Activated B cell treated with CpG ODN at 0.5 μM for 24 hours (primary cell): ENCODE results near the gene ZSWIM5. TPM values are rescaled to one million over a fixed set of nuclear protein-coding genes. Genes with fewer than 3 reads are reported as not detected.

Experiments used
- ATAC-seq: fragments of 200-7000 bp; cut with Tn5 transposase; one replicate; pipeline ENCODE4 v1.10.0; 2021; ENCODE audit warnings: low read depth, mild to moderate bottlenecking, moderate library complexity
- CTCF ChIA-PET: fragments of 350-600 bp; sonication (Branson Sonifier 250); formaldehyde crosslinking; loops from one replicate; lab custom pipeline; 2021; ENCODE audit warnings: antibody characterized with exemption; lab: Charles Lee
- POLR2A ChIA-PET: fragments of 350-600 bp; sonication (Branson Sonifier 250); formaldehyde crosslinking; loops from one replicate; lab custom pipeline; 2021; ENCODE audit warnings: antibody characterized with exemption; lab: Charles Lee
- DNase-seq: peaks from one replicate; pipeline ENCODE4 v3.0.0; 2022
- H3K27ac Mint-ChIP-seq: one replicate; pipeline ENCODE4 v1.8.0; 2020; ENCODE audit warnings: mixed read lengths
- H3K27me3 Mint-ChIP-seq: one replicate; pipeline ENCODE4 v1.8.0; 2021; ENCODE audit warnings: mixed read lengths
- H3K36me3 Mint-ChIP-seq: one replicate; pipeline ENCODE4 v1.8.0; 2021; ENCODE audit warnings: low read depth, mixed read lengths
- H3K4me1 Mint-ChIP-seq: one replicate; pipeline ENCODE4 v1.8.0; 2021; ENCODE audit warnings: mixed read lengths
- H3K4me3 Mint-ChIP-seq: one replicate; pipeline ENCODE4 v1.8.0; 2020; ENCODE audit warnings: mild to moderate bottlenecking, mixed read lengths
- H3K9me3 Mint-ChIP-seq: one replicate; pipeline ENCODE4 v1.8.0; 2020; ENCODE audit warnings: mixed read lengths
- intact Hi-C: fragments of 100-400 bp; cut with micrococcal nuclease; formaldehyde crosslinking; loops from one replicate; pipeline ENCODE4 v1.15.1; 2024
- total RNA-seq: library from RNA; stranded (reverse); gene quantifications from 2 replicates; pipeline ENCODE4 v1.2.3, GENCODE V29; 2022
- TF ChIP-seq, protein P1 (sequence below): fragments of 200-600 bp; IDR thresholded peaks from one replicate; pipeline ENCODE4 v1.8.0; 2022; ENCODE audit warnings: antibody characterized with exemption, mild to moderate bottlenecking

The ZSWIM5 gene
- total RNA-seq, 1 donor from 2014 or later: 1.6 TPM

DNA sequence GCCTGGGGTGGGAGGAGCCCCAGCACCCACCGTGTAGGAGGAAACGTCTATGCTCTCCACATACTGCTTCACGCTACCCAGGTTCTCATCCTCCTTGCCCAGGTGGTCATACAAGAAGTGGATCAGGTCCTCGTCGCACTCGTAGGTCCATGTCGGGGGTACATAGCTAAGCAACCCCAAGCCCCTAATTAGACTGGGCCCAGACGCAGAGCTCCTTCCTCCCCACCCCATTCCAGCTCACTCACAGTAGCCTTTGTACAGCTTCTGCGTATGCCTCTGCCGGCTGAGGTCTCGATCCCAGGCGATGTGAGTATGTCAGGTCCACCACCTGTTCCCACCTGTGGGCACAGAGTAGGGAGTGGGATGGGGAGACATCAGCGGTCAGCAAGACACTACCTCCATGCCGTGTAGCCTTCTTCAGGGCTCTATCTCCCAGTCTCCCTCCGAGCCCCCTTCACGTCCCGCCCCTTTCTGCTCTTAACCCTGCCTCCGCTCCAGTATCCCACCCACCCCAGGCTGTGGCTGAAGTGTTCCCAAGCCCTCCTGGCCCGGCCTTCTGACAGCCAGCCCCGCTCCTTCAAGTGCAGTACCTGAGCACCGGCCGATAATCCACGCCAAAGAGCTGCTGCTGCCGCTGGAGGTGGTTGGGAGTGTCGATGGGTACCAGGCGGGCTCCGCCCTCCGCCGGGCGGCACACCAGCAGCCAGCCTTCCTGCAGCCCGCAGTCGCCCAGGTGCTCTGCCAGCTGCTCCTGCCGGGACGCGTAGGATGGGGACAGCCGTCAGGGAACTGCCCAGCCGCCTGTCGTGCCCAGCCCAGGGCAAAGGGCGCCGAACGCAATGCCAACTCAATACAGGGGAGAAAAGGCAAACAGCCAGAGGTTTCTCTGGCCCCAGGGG lies 196.2 kb downstream of the ZSWIM5 start:
- POLR2A ChIA-PET: interaction anchor here (0.6 to 7.9 kb wide), 27 partner anchors 21 to 676 kb away, joined by 3 to 156 read pairs (median 8); partner anchors contain the start of genes BTBD19, CCDC163, EIF2B3 and GPBP1L1
- no peak for ATAC-seq
- Mint-ChIP-seq H3K27me3 (no peaks in the 10 kb centered on the region), H3K4me3 (peak overlapping the region; percentile 84), H3K9me3 (no peaks in the 10 kb centered on the region), H3K36me3 (peaks cover 61% of the 10 kb centered on the region), H3K27ac (peak overlapping the region; percentile 18), H3K4me1 (peaks cover 43% of the 10 kb centered on the region)
- intact Hi-C loops: loop anchor here (2.0 to 5.0 kb wide), 5 partner anchors 197 to 872 kb away; partner anchors contain the start of genes GPBP1L1, IPP, RNU5D-1 and TMEM69
- TF ChIP-seq, protein P1, sequence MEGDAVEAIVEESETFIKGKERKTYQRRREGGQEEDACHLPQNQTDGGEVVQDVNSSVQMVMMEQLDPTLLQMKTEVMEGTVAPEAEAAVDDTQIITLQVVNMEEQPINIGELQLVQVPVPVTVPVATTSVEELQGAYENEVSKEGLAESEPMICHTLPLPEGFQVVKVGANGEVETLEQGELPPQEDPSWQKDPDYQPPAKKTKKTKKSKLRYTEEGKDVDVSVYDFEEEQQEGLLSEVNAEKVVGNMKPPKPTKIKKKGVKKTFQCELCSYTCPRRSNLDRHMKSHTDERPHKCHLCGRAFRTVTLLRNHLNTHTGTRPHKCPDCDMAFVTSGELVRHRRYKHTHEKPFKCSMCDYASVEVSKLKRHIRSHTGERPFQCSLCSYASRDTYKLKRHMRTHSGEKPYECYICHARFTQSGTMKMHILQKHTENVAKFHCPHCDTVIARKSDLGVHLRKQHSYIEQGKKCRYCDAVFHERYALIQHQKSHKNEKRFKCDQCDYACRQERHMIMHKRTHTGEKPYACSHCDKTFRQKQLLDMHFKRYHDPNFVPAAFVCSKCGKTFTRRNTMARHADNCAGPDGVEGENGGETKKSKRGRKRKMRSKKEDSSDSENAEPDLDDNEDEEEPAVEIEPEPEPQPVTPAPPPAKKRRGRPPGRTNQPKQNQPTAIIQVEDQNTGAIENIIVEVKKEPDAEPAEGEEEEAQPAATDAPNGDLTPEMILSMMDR: no peak
- no peak for DNase-seq
- CTCF ChIA-PET: interaction anchor here (0.6 to 10.9 kb wide), 10 partner anchors 24 to 483 kb away, joined by 3 to 227 read pairs (median 10); partner anchors contain the start of genes EIF2B3, PLK3, RNU5D-1 and TESK2

DNA sequence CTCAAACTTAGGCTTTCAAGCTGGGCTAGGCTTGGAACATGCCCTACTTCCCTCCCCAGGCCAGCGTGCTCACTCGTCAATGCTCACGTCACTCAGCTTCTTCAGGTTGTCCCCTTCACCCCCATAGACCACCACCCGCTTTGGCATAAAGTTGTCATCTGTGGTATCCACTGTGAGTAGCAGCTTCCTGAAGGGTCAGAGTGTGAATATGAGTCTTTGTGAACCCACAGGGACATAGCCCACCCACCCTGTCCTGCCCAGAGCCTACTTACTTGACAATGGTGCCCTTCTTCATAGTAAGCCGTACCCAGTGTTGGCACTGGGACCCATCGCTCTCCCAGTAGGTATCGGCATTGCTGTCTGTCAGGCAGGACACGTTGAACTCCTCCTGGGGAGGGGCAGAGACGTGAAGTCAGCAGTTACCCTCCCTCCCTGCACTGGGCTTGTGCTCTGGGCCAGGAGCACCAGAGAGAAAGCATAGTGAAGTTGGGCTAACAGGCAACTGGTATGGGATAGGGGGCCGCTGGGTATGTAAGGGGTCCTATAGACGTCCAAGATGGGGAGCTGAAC lies 197.0 kb downstream of the ZSWIM5 start:
- peaks cover 40% of the 10 kb centered on the region for H3K4me1 Mint-ChIP-seq
- no peak overlapping the region for H3K27ac Mint-ChIP-seq
- DNase-seq (no peak), ATAC-seq (no peak)
- CTCF ChIA-PET: interaction anchor here (0.6 to 10.9 kb wide), 4 partner anchors 200 to 484 kb away, joined by 3 to 227 read pairs (median 68); partner anchors contain the start of genes PLK3 and TESK2
- no peaks in the 10 kb centered on the region for H3K27me3 Mint-ChIP-seq
- peak overlapping the region; percentile 84 for H3K4me3 Mint-ChIP-seq
- intact Hi-C loops: no loop called here
- TF ChIP-seq, protein P1: no peak
- POLR2A ChIA-PET: interaction anchor here (0.6 to 7.9 kb wide), 4 partner anchors 210 to 331 kb away, joined by 3 to 156 read pairs (median 53); partner anchors contain the start of genes MUTYH, PLK3 and TOE1
- H3K9me3 Mint-ChIP-seq: no peaks in the 10 kb centered on the region
- peaks cover 62% of the 10 kb centered on the region for H3K36me3 Mint-ChIP-seq

DNA sequence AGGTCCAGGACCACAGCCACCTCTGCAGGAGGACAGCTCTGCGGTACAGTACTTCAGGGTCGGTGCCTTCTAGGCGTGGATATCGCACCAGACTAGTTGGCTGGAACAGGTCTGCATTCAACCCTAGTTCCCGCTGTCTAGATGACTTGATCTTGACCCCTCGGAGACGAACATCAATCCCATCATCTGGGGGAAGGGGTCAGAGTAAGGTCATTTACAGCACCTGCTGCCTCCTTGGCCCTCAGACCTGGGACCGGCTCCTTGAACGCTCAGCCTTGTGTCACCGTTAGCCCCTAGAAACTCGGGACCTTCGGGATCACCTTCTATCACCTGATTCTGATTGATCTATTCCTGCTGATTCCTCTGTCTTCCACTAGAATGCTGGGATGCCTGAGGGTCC lies 197.9 kb downstream of the ZSWIM5 start:
- Mint-ChIP-seq H3K27me3 (no peaks in the 10 kb centered on the region), H3K9me3 (no peaks in the 10 kb centered on the region), H3K4me3 (no peak overlapping the region), H3K27ac (no peak overlapping the region), H3K36me3 (peaks cover 68% of the 10 kb centered on the region), H3K4me1 (peaks cover 35% of the 10 kb centered on the region)
- TF ChIP-seq, protein P1: no peak
- ChIA-PET CTCF (no interaction called here), POLR2A (no interaction called here)
- intact Hi-C loops: no loop called here
- ATAC-seq (no peak), DNase-seq (no peak)

DNA sequence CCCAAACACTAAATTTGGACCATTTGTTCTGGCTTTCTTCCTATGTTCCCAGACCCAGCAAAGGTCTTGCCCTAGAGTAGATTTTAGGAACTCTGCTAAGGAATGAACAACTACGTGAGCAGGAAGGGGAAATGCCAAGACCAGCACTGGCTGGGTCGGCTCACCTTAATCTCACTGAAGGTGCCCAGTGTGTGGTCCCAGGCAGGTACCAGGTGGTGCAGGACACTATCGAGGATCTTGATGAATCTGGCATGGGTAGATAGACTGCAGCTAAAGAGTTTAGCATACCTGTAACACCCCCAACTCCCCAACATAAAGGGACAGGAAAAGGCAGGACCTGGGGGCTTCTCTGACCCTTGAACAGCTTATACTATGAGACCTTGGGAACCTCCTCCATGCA lies 198.3 kb downstream of the ZSWIM5 start:
- no peak for ATAC-seq
- Mint-ChIP-seq H3K27me3 (no peaks in the 10 kb centered on the region), H3K9me3 (no peaks in the 10 kb centered on the region), H3K36me3 (peaks cover 72% of the 10 kb centered on the region), H3K4me3 (no peak overlapping the region), H3K4me1 (peaks cover 34% of the 10 kb centered on the region), H3K27ac (no peak overlapping the region)
- intact Hi-C loops: no loop called here
- POLR2A ChIA-PET: no interaction called here
- no peak for DNase-seq
- CTCF ChIA-PET: no interaction called here
- TF ChIP-seq, protein P1: no peak
